ENCODE data around the gene MAMDC4.

The MAMDC4 gene

DNA sequence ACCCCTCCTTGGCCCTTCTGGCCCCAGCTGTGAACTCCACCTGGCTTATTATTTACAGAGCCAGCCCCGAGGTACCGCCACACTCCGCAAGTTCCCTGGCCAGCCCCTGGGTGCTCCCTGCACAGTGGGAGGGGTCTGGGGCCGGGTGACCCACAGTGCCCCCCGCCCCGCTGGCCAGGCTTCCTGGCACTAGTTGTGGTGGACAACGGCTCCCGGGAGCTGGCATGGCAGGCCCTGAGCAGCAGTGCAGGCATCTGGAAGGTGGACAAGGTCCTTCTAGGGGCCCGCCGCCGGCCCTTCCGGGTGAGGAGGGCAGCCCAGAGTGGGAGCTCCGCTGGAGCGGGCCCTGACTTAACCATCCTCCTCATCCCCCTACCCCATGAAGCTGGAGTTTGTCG, 3.9 kb downstream of the MAMDC4 start:
- no peak for DNase-seq (ENCODE audit: low read depth)
- H3K4me3 ChIP-seq (ENCODE audit: low read length) = no peak overlapping the region
- TF ChIP-seq, protein P1, sequence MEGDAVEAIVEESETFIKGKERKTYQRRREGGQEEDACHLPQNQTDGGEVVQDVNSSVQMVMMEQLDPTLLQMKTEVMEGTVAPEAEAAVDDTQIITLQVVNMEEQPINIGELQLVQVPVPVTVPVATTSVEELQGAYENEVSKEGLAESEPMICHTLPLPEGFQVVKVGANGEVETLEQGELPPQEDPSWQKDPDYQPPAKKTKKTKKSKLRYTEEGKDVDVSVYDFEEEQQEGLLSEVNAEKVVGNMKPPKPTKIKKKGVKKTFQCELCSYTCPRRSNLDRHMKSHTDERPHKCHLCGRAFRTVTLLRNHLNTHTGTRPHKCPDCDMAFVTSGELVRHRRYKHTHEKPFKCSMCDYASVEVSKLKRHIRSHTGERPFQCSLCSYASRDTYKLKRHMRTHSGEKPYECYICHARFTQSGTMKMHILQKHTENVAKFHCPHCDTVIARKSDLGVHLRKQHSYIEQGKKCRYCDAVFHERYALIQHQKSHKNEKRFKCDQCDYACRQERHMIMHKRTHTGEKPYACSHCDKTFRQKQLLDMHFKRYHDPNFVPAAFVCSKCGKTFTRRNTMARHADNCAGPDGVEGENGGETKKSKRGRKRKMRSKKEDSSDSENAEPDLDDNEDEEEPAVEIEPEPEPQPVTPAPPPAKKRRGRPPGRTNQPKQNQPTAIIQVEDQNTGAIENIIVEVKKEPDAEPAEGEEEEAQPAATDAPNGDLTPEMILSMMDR (conservative IDR thresholded peaks at IDR 0.05; ENCODE audit: low read depth, low read length) = no peak

DNA sequence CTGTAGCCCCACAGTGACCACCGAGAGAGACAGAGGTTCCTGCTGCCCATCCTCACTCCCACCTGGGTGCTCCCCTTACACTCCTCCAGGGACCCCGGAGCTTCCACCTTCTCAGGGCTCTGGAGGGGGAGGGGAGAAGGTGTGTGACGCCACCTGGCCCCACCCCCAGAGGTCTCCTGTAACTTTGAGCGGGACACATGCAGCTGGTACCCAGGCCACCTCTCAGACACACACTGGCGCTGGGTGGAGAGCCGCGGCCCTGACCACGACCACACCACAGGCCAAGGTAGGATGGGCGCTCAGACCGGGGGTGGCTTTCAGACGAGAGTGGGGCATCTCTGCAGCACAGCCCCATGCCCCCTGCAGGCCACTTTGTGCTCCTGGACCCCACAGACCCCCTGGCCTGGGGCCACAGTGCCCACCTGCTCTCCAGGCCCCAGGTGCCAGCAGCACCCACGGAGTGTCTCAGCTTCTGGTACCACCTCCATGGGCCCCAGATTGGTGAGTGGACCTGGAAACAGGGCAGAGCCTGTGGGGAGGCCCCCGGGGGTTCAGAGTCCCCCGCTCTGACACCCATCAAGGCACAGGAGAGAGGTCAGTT, 4.5 kb downstream of the MAMDC4 start:
- TF ChIP-seq, protein P1 (conservative IDR thresholded peaks at IDR 0.05; ENCODE audit: low read depth, low read length) = no peak
- no peak for DNase-seq (ENCODE audit: low read depth)
- H3K4me3 ChIP-seq (ENCODE audit: low read length) = no peak overlapping the region

DNA sequence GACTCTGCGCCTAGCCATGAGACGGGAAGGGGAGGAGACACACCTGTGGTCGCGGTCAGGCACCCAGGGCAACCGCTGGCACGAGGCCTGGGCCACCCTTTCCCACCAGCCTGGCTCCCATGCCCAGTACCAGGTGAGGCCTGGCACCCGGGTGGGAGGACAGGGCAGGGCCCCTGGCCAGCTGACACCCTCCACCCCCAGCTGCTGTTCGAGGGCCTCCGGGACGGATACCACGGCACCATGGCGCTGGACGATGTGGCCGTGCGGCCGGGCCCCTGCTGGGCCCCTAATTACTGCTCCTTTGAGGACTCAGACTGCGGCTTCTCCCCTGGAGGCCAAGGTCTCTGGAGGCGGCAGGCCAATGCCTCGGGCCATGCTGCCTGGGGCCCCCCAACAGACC, 5.0 kb downstream of the MAMDC4 start:
- no peak overlapping the region for H3K4me3 ChIP-seq (ENCODE audit: low read length)
- TF ChIP-seq, protein P1 (conservative IDR thresholded peaks at IDR 0.05; ENCODE audit: low read depth, low read length) = no peak
- DNase-seq (ENCODE audit: low read depth) = no peak

DNA sequence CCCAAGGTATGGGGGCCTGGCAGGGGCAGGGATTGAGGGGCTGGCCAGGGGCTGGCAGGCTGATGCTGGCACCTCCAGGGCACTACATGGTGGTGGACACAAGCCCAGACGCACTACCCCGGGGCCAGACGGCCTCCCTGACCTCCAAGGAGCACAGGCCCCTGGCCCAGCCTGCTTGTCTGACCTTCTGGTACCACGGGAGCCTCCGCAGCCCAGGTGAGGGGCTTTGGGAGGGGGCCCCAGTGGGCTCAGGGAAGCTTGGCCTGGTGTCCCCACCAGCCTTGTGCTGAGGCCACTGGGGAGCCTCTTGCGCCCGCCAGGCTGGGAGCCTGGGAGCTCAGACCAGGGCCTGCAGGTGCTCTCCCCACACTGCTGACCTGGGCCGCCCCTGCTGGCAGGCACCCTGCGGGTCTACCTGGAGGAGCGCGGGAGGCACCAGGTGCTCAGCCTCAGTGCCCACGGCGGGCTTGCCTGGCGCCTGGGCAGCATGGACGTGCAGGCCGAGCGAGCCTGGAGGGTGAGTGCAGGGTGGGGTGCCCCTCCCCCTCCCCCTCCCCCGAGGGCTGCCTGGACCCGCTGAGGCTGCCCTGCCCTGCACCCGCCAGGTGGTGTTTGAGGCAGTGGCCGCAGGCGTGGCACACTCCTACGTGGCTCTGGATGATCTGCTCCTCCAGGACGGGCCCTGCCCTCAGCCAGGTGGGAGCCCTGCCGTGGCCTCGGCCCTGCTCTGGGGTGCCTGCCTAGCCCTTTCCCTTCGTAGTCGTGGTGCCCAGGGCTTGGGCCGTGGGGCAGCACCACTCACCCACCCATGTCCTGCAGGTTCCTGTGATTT, 5.7 kb downstream of the MAMDC4 start:
- no peak overlapping the region for H3K4me3 ChIP-seq (ENCODE audit: low read length)
- TF ChIP-seq, protein P1 (conservative IDR thresholded peaks at IDR 0.05; ENCODE audit: low read depth, low read length) = no peak
- DNase-seq (ENCODE audit: low read depth) = no peak

DNA sequence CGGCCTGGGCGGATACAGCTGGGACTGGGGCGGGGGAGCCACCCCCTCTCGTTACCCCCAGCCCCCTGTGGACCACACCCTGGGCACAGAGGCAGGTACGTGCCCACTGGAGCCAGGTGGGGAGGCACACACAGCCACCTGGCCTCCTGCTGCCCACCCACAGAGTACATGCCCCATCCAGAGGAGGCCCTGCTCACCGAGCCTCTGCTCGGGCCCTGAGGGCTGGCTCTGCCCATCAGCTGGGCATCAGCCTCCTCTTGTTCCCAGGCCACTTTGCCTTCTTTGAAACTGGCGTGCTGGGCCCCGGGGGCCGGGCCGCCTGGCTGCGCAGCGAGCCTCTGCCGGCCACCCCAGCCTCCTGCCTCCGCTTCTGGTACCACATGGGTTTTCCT, 6.3 kb downstream of the MAMDC4 start:
- H3K4me3 ChIP-seq (ENCODE audit: low read length) = no peak overlapping the region

DNA sequence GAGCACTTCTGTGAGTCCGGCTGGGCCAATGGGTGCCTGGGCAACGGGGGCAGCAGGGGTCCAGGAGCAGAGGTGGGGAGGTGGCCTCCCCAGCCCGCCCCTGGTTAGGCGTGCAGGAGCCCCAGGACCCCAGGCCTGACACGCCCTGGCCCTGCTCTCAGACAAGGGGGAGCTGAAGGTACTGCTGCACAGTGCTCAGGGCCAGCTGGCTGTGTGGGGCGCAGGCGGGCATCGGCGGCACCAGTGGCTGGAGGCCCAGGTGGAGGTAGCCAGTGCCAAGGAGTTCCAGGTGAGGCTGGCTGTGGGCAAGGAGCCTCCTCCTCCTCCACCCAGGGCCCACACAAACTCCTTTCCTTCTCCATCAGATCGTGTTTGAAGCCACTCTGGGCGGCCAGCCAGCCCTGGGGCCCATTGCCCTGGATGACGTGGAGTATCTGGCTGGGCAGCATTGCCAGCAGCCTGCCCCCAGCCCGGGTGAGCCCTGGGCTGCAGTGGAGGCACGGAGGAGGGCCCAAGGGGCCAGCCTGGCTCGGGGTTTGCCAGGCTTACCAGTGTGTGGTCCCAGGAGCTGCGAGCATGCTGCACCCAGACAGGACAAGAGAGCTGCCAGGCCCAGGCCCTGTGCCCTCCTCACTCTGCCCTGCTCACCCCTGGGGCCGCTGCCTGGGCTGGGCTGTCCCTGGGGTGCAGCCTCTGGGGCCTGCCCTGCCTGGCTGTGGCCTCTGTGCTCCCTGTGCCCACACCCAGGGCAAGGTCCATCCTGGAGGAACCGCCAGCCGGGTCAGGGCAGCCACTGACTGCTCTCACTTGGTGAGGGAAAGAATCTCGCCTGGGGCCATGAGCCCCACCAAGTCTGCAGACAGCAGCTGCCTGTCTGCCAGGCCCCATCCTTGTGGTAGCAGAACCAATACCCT, 7.0 kb downstream of the MAMDC4 start:
- TF ChIP-seq, protein P1 (conservative IDR thresholded peaks at IDR 0.05; ENCODE audit: low read depth, low read length) = no peak
- peak; percentile 29 for DNase-seq (ENCODE audit: low read depth)
- H3K4me3 ChIP-seq (ENCODE audit: low read length) = no peak overlapping the region

More for the DNA sequence above, 6.3 kb downstream of the MAMDC4 start:
- DNase-seq (ENCODE audit: low read depth) = no peak
- TF ChIP-seq, protein P1 (conservative IDR thresholded peaks at IDR 0.05; ENCODE audit: low read depth, low read length) = no peak

Measured in retinal pigment epithelial cell (primary cell).